ENCODE results near the gene ARMC5. TPM values are rescaled to one million over a fixed set of nuclear protein-coding genes. Genes with fewer than 3 reads are reported as not detected.

ARMC5 gene
- total RNA-seq, 2 experiments from 2014 or later, result 10.1 to 12.0 TPM

DNA sequence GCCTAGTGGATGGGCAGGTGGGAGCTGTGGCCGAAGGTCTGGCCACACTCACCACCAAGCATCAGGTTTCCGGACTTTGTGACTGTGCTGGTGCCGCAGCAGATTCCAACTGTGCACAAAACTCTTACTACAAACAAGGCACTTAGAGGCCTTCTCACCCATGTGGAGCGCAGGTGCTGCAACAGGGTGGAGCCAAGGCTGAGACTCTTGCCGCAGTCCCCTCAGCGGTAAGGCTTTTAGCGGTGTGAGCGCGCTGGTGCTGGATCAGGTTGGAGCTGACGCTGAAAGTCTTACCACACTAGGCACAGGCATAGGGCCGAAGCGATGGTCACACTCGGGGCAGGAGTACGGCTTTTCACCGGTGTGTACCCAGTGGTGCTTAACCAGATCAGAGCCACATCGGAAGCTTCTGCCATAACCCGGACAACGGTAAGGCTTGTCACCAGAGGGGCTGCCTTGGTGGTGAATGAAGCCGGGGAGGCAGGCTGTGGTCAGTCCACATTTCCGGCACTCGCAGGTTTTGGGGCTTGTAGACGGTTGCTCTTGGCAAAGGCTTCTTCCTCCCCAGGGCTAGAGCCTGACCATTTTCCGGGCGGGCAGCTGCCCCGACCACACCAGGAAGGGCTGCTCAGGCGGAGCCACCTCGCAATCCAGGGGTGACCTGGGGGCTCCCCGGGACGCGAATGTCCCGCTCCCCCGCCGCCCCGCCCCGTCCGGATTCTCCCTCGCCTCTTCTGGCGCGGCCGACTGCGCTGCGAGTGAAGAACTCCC, 1.0 kb upstream of the ARMC5 start:
- peak overlapping the region; percentile 91 for H3K27ac Mint-ChIP-seq
- CTCF ChIA-PET, result interaction anchor here (0.7 to 6.7 kb wide), 10 partner anchors 16 to 504 kb away, joined by 3 to 69 read pairs (median 10); partner anchors contain the start of genes ZNF267 and ZNF843
- H3K4me3 Mint-ChIP-seq, result peak overlapping the region; percentile 92
- DNase-seq, result peak; percentile 79
- H3K27me3 Mint-ChIP-seq, result no peaks in the 10 kb centered on the region
- POLR2A ChIA-PET, result interaction anchor here (0.9 to 5.2 kb wide), 25 partner anchors 10 to 418 kb away, joined by 3 to 66 read pairs (median 7); partner anchors contain the start of genes FUS, PYCARD, RUSF1 and ZNF267
- H3K36me3 Mint-ChIP-seq (ENCODE audit: low read depth), result peaks cover 21% of the 10 kb centered on the region
- H3K9me3 Mint-ChIP-seq, result no peaks in the 10 kb centered on the region
- peaks cover 53% of the 10 kb centered on the region for H3K4me1 Mint-ChIP-seq

- ChIA-PET CTCF (interaction anchor here (0.9 to 6.7 kb wide), 38 partner anchors 8 to 645 kb away, joined by 3 to 69 read pairs (median 4); partner anchors contain the start of genes FUS, HSD3B7, PYCARD and RUSF1), POLR2A (interaction anchor here (0.7 to 5.2 kb wide), 30 partner anchors 8 to 463 kb away, joined by 3 to 66 read pairs (median 4); partner anchors contain the start of genes FUS, ITGAX, PYCARD and RUSF1)
- Mint-ChIP-seq H3K27ac (peak overlapping the region; percentile 92), H3K27me3 (no peaks in the 10 kb centered on the region), H3K4me1 (peaks cover 47% of the 10 kb centered on the region), H3K4me3 (peak overlapping the region; percentile 92), H3K36me3 (ENCODE audit: low read depth) (peaks cover 28% of the 10 kb centered on the region), H3K9me3 (no peaks in the 10 kb centered on the region)
- DNase-seq, result peak; percentile 100
These were observed 633 bp downstream of the ARMC5 start for GRCh38 chr16:31459687-31460581.

GRCh38 chr16:31460582-31461002, 1.3 kb downstream of the ARMC5 start:
- peak overlapping the region; percentile 92 for H3K27ac Mint-ChIP-seq
- H3K36me3 Mint-ChIP-seq (ENCODE audit: low read depth), result peaks cover 31% of the 10 kb centered on the region
- no peaks in the 10 kb centered on the region for H3K9me3 Mint-ChIP-seq
- CTCF ChIA-PET, result interaction anchor here (0.9 to 6.7 kb wide), 36 partner anchors 9 to 646 kb away, joined by 3 to 69 read pairs (median 4); partner anchors contain the start of genes FUS, HSD3B7, PYCARD and RUSF1
- peaks cover 41% of the 10 kb centered on the region for H3K4me1 Mint-ChIP-seq
- POLR2A ChIA-PET, result interaction anchor here (0.7 to 5.2 kb wide), 19 partner anchors 9 to 421 kb away, joined by 3 to 66 read pairs (median 4); partner anchors contain the start of genes FUS, ITGAX, PYCARD and RUSF1
- peak overlapping the region; percentile 86 for H3K4me3 Mint-ChIP-seq
- DNase-seq, result no peak
- H3K27me3 Mint-ChIP-seq, result no peaks in the 10 kb centered on the region

GRCh38 chr16:31461201-31461920, 2.1 kb downstream of the ARMC5 start:
- Mint-ChIP-seq H3K27me3 (no peaks in the 10 kb centered on the region), H3K4me3 (no peak overlapping the region), H3K9me3 (no peaks in the 10 kb centered on the region), H3K36me3 (ENCODE audit: low read depth) (peaks cover 31% of the 10 kb centered on the region), H3K27ac (peak overlapping the region; percentile 42), H3K4me1 (peaks cover 34% of the 10 kb centered on the region)
- ChIA-PET POLR2A (interaction anchor here (0.7 to 5.2 kb wide), 13 partner anchors 15 to 420 kb away, joined by 3 to 66 read pairs (median 20); partner anchors contain the start of genes FUS, PYCARD, RUSF1 and ZNF267), CTCF (interaction anchor here (0.6 to 6.7 kb wide), 34 partner anchors 9 to 511 kb away, joined by 3 to 69 read pairs (median 5); partner anchors contain the start of genes HSD3B7, PYCARD, RUSF1 and TGFB1I1)
- no peak for DNase-seq

DNA sequence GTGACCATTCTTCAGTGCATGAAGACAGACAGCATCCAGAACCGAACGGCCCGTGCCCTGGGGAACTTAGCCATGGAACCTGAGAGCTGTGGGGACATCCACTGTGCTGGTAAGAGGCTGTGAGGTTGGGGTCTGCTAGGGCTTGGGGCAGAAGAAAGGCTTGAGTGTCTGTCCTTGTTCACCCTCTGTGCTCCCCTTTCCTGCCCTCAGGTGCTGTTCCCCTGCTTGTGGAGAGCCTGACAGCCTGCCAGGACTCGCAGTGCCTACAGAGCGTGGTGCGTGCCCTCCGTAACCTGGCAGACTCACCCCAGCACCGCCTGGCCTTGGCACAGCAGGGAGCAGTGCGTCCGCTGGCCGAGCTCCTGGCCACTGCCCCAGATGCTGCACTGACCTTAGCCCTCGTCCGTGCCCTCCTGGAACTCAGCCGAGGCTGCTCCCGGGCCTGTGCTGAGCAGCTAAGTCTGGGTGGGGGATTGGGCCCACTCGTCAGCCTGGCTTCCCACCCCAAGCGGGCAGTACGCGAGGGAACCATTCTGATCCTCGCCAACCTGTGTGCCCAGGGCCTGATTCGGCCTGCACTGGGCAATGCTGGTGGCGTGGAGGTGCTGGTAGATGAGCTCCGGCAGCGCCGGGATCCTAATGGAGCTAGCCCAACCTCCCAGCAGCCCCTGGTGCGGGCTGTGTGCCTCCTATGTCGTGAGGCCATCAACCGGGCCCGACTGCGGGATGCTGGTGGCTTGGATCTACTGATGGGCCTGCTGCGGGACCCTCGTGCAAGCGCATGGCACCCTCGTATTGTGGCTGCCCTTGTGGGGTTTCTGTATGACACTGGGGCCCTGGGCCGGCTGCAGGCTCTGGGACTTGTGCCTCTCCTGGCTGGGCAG, 2.9 kb downstream of the ARMC5 start:
- DNase-seq, result no peak

GRCh38 chr16:31464348-31464769, 5.1 kb downstream of the ARMC5 start:
- peaks cover 27% of the 10 kb centered on the region for H3K4me1 Mint-ChIP-seq
- H3K27ac Mint-ChIP-seq, result no peak overlapping the region
- ChIA-PET POLR2A (no interaction called here), CTCF (no interaction called here)
- H3K9me3 Mint-ChIP-seq, result no peaks in the 10 kb centered on the region
- no peak overlapping the region for H3K4me3 Mint-ChIP-seq
- H3K27me3 Mint-ChIP-seq, result no peaks in the 10 kb centered on the region
- no peak for DNase-seq
- H3K36me3 Mint-ChIP-seq (ENCODE audit: low read depth), result peaks cover 26% of the 10 kb centered on the region

More for the DNA sequence above, 2.9 kb downstream of the ARMC5 start:
- no peak overlapping the region for H3K4me3 Mint-ChIP-seq
- H3K36me3 Mint-ChIP-seq (ENCODE audit: low read depth), result peaks cover 32% of the 10 kb centered on the region
- no peaks in the 10 kb centered on the region for H3K27me3 Mint-ChIP-seq
- H3K4me1 Mint-ChIP-seq, result peaks cover 32% of the 10 kb centered on the region
- CTCF ChIA-PET, result interaction anchor here (1.9 to 6.7 kb wide), 2 partner anchors 8 to 407 kb away, joined by 15 to 69 read pairs; partner anchors contain the start of gene TGFB1I1
- H3K9me3 Mint-ChIP-seq, result no peaks in the 10 kb centered on the region
- no peak overlapping the region for H3K27ac Mint-ChIP-seq
- POLR2A ChIA-PET, result interaction anchor here (1.1 to 5.2 kb wide), 2 partner anchors 283 to 411 kb away, joined by 3 to 66 read pairs; partner anchors contain the start of genes FUS and ZNF267

GRCh38 chr16:31464781-31465260, 5.5 kb downstream of the ARMC5 start:
- no peak for DNase-seq
- Mint-ChIP-seq H3K4me3 (no peak overlapping the region), H3K27ac (no peak overlapping the region), H3K27me3 (no peaks in the 10 kb centered on the region), H3K36me3 (ENCODE audit: low read depth) (peaks cover 26% of the 10 kb centered on the region), H3K4me1 (peaks cover 27% of the 10 kb centered on the region), H3K9me3 (no peaks in the 10 kb centered on the region)
- ChIA-PET CTCF (no interaction called here), POLR2A (no interaction called here)

DNA sequence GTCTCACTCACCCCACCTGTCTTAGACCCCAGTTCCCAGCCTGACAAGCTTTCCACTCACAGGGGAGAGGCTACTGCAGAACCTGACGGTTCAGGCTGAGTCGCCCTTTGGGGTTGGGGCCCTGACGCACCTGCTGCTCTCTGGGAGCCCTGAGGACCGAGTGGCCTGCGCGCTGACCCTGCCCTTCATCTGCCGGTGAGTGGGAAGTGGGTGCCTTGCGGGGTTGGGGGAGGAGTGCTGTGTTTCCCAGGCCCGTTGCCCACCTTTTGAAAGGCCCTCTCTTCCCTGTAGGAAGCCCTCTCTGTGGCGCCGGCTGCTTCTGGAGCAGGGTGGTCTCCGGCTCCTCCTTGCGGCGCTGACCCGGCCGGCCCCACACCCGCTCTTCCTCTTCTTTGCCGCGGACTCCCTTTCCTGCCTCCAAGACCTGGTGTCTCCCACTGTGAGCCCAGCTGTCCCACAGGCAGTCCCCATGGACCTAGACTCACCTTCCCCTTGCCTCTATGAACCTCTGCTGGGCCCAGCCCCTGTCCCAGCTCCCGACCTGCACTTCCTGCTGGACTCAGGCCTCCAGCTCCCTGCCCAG, 6.6 kb downstream of the ARMC5 start:
- no peaks in the 10 kb centered on the region for H3K9me3 Mint-ChIP-seq
- H3K27ac Mint-ChIP-seq, result no peak overlapping the region
- ChIA-PET CTCF (no interaction called here), POLR2A (no interaction called here)
- peaks cover 18% of the 10 kb centered on the region for H3K4me1 Mint-ChIP-seq
- H3K4me3 Mint-ChIP-seq, result no peak overlapping the region
- H3K27me3 Mint-ChIP-seq, result peaks cover 4% of the 10 kb centered on the region
- peaks cover 26% of the 10 kb centered on the region for H3K36me3 Mint-ChIP-seq (ENCODE audit: low read depth)
- DNase-seq, result no peak

DNA sequence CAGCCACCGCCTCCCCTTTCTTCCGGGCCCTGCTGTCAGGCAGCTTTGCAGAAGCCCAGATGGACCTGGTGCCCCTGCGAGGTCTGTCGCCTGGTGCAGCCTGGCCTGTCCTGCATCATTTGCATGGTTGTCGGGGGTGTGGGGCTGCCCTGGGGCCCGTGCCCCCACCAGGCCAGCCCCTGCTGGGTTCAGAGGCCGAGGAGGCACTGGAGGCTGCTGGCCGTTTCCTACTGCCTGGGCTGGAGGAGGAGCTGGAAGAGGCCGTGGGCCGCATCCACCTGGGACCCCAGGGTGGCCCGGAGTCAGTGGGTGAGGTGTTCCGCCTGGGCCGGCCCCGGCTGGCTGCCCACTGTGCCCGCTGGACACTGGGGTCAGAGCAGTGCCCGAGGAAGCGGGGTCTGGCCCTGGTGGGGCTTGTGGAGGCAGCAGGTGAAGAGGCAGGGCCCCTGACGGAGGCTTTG, 7.1 kb downstream of the ARMC5 start:
- H3K9me3 Mint-ChIP-seq, result no peaks in the 10 kb centered on the region
- DNase-seq, result no peak
- peaks cover 13% of the 10 kb centered on the region for H3K4me1 Mint-ChIP-seq
- no peak overlapping the region for H3K4me3 Mint-ChIP-seq
- peaks cover 8% of the 10 kb centered on the region for H3K27me3 Mint-ChIP-seq
- ChIA-PET CTCF (no interaction called here), POLR2A (no interaction called here)
- H3K36me3 Mint-ChIP-seq (ENCODE audit: low read depth), result peaks cover 26% of the 10 kb centered on the region
- H3K27ac Mint-ChIP-seq, result no peak overlapping the region

GRCh38 chr16:31467151-31467773, 8.0 kb downstream of the ARMC5 start:
- H3K27me3 Mint-ChIP-seq, result peaks cover 10% of the 10 kb centered on the region
- CTCF ChIA-PET, result no interaction called here
- no peak overlapping the region for H3K27ac Mint-ChIP-seq
- H3K4me3 Mint-ChIP-seq, result no peak overlapping the region
- DNase-seq, result no peak
- H3K9me3 Mint-ChIP-seq, result no peaks in the 10 kb centered on the region
- POLR2A ChIA-PET, result no interaction called here
- H3K36me3 Mint-ChIP-seq (ENCODE audit: low read depth), result peaks cover 26% of the 10 kb centered on the region
- peaks cover 14% of the 10 kb centered on the region for H3K4me1 Mint-ChIP-seq
